Neural progenitor cell (in vitro differentiated cells): ENCODE data around the gene SMAD6. TPM values are rescaled to one million over a fixed set of nuclear protein-coding genes. Genes with fewer than 3 reads are reported as not detected.

Experiments
- DNase-seq: peaks from one replicate; pipeline ENCODE4 v3.0.0-alpha.2; 2016; ENCODE audit warnings: low spot score
- H2AFZ ChIP-seq: fragments of 200-600 bp; sonication (generic); replicated peaks from 2 replicates; pipeline ENCODE4 v1.6.1; 2016; ENCODE audit warnings: antibody characterized with exemption
- H3F3A ChIP-seq: fragments of 200-600 bp; sonication (generic); 2 replicates; pipeline ENCODE4 v1.6.1; 2016; ENCODE audit warnings: antibody characterized with exemption, low read depth
- H3K27ac ChIP-seq: fragments of 200-600 bp; sonication (generic); 2 replicates; pipeline ENCODE4 v1.5.1; 2016; ENCODE audit warnings: mild to moderate bottlenecking
- H3K27me3 ChIP-seq: fragments of 200-600 bp; sonication (generic); 2 replicates; pipeline ENCODE4 v1.6.1; 2016; ENCODE audit warnings: mild to moderate bottlenecking, moderate library complexity
- H3K36me3 ChIP-seq: fragments of 200-600 bp; sonication (generic); 2 replicates; pipeline ENCODE4 v1.5.1; 2016
- H3K4me1 ChIP-seq: fragments of 200-600 bp; sonication (generic); 2 replicates; pipeline ENCODE4 v1.6.1; 2016; ENCODE audit warnings: mixed run types
- H3K4me2 ChIP-seq: fragments of 200-600 bp; sonication (generic); 2 replicates; pipeline ENCODE4 v1.6.1; 2016
- H3K4me3 ChIP-seq: fragments of 200-600 bp; sonication (generic); 2 replicates; pipeline ENCODE4 v1.5.1; 2016
- H3K79me2 ChIP-seq: fragments of 200-600 bp; sonication (generic); 2 replicates; pipeline ENCODE4 v1.6.1; 2016; ENCODE audit warnings: low read depth
- H3K9ac ChIP-seq: fragments of 200-600 bp; sonication (generic); 2 replicates; pipeline ENCODE4 v1.6.1; 2016
- H3K9me3 ChIP-seq: fragments of 200-600 bp; sonication (generic); 2 replicates; pipeline ENCODE4 v1.5.1; 2016; ENCODE audit warnings: low read depth
- H4K20me1 ChIP-seq: fragments of 200-600 bp; sonication (generic); 2 replicates; pipeline ENCODE4 v1.6.1; 2016; ENCODE audit warnings: low read depth
- H3K27ac Mint-ChIP-seq: 3 replicates; pipeline ENCODE4 v1.8.0; 2021; ENCODE audit warnings: mixed read lengths
- H3K27me3 Mint-ChIP-seq: 2 replicates; pipeline ENCODE4 v1.8.0; 2022; ENCODE audit warnings: low read depth, mild to moderate bottlenecking, inconsistent platforms, moderate library complexity, mixed read lengths; ENCODE audit not compliant: insufficient read depth
- H3K36me3 Mint-ChIP-seq: 3 replicates; pipeline ENCODE4 v1.8.0; 2021; ENCODE audit warnings: mixed read lengths
- H3K4me1 Mint-ChIP-seq: 3 replicates; pipeline ENCODE4 v1.8.0; 2021; ENCODE audit warnings: mixed read lengths
- H3K4me3 Mint-ChIP-seq: 3 replicates; pipeline ENCODE4 v1.8.0; 2021; ENCODE audit warnings: mild to moderate bottlenecking, moderate library complexity, mixed read lengths
- H3K9me3 Mint-ChIP-seq: 3 replicates; pipeline ENCODE4 v1.8.0; 2020; ENCODE audit warnings: mixed read lengths
- CTCF ChIP-seq: fragments of 200-600 bp; sonication (generic); IDR thresholded peaks from 2 replicates; pipeline ENCODE4 v1.5.1; 2017; ENCODE audit warnings: antibody characterized with exemption, mild to moderate bottlenecking
- EZH2 ChIP-seq: fragments of 200-600 bp; sonication (generic); IDR thresholded peaks from 2 replicates; pipeline ENCODE4 v1.6.1; 2017; ENCODE audit warnings: antibody characterized with exemption, mild to moderate bottlenecking, moderate library complexity
- EZH2phosphoT487 ChIP-seq: fragments of 200-600 bp; sonication (generic); IDR thresholded peaks from 2 replicates; pipeline ENCODE4 v1.6.1; 2017; ENCODE audit warnings: antibody characterized with exemption
- total RNA-seq: library from RNA; depleted of rRNA; stranded (reverse); fragments of >200 nt; gene quantifications from 2 replicates; pipeline ENCODE4 v1.2.3, GENCODE V29; 2015; ENCODE audit warnings: low replicate concordance

The SMAD6 gene
- total RNA-seq, 1 donor from 2014 or later = 3.4 TPM

DNA sequence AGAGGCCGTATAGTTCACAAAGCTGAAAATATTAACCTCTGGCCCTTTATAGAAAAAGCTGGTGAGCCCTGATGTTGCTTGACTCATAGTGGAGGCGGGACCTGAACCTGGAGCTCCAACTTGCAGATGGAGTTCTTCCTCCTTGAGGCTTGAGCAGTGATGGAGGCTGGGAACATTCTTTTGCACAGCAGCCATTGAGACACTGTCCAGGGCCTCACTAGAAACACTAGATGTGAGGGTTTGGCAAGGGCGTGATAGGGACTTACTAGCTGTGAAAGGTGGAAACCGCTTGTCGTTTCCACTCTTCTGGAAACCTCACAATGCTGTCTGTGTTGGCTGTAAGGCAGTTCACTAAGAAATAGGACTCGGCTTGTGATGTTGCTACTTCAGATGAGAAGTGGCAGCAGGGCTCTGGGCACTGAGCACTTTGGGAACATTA lies 12.5 kb downstream of the SMAD6 start:
- Histone ChIP-seq H3K9ac (no peak overlapping the region), H3K27me3 (no peaks in the 10 kb centered on the region), H3K4me2 (peak overlapping the region; percentile 48), H3K79me2 (no peaks in the 10 kb centered on the region), H4K20me1 (peaks cover 5% of the 10 kb centered on the region), H3K36me3 (no peaks in the 10 kb centered on the region), H3F3A (peaks cover 21% of the 10 kb centered on the region), H3K9me3 (no peaks in the 10 kb centered on the region), H3K4me3 (no peak overlapping the region), H2AFZ (no peak overlapping the region), H3K27ac (peak overlapping the region; percentile 65), H3K4me1 (peaks cover 34% of the 10 kb centered on the region)
- TF ChIP-seq EZH2phosphoT487 (no peak), EZH2 (no peak), CTCF (no peak)
- Mint-ChIP-seq H3K9me3 (no peaks in the 10 kb centered on the region), H3K4me1 (peaks cover 43% of the 10 kb centered on the region), H3K36me3 (peaks cover 17% of the 10 kb centered on the region), H3K27ac (no peak overlapping the region), H3K4me3 (no peak overlapping the region), H3K27me3 (no peaks in the 10 kb centered on the region)
- DNase-seq = peak; percentile 14

DNA sequence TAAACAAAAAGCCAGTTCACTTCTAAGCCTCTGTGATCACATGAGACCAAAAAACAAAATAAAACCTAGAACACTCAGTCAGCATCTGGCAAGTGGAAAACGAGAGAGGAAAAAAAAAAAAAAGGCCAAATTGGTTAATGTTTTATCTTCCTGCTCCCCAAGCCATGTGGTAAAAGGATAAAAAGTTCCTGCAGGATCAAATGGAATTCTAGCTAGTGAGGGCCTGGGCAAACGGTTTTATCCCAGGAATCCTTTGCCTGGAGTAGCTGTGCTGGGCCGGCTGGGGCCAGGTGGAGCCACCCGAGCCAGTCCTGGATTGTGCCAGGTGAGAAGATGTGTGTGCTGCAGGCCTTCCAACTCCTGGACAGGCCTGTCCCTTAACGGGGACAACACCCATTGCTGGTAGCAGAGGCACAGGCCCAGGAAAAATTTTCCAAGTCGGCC lies 13.2 kb downstream of the SMAD6 start:
- Histone ChIP-seq H3K4me1 (peaks cover 34% of the 10 kb centered on the region), H3K9ac (no peak overlapping the region), H3K9me3 (no peaks in the 10 kb centered on the region), H3K4me2 (peak overlapping the region; percentile 48), H3K4me3 (no peak overlapping the region), H3K27me3 (no peaks in the 10 kb centered on the region), H3F3A (peaks cover 21% of the 10 kb centered on the region), H3K27ac (peak overlapping the region; percentile 65), H3K36me3 (no peaks in the 10 kb centered on the region), H3K79me2 (no peaks in the 10 kb centered on the region), H2AFZ (no peak overlapping the region), H4K20me1 (peaks cover 5% of the 10 kb centered on the region)
- Mint-ChIP-seq H3K4me3 (no peak overlapping the region), H3K27me3 (no peaks in the 10 kb centered on the region), H3K4me1 (peaks cover 45% of the 10 kb centered on the region), H3K36me3 (peaks cover 17% of the 10 kb centered on the region), H3K9me3 (no peaks in the 10 kb centered on the region), H3K27ac (peak overlapping the region; percentile 91)
- peak; percentile 36 for DNase-seq
- no peak for TF ChIP-seq CTCF

DNA sequence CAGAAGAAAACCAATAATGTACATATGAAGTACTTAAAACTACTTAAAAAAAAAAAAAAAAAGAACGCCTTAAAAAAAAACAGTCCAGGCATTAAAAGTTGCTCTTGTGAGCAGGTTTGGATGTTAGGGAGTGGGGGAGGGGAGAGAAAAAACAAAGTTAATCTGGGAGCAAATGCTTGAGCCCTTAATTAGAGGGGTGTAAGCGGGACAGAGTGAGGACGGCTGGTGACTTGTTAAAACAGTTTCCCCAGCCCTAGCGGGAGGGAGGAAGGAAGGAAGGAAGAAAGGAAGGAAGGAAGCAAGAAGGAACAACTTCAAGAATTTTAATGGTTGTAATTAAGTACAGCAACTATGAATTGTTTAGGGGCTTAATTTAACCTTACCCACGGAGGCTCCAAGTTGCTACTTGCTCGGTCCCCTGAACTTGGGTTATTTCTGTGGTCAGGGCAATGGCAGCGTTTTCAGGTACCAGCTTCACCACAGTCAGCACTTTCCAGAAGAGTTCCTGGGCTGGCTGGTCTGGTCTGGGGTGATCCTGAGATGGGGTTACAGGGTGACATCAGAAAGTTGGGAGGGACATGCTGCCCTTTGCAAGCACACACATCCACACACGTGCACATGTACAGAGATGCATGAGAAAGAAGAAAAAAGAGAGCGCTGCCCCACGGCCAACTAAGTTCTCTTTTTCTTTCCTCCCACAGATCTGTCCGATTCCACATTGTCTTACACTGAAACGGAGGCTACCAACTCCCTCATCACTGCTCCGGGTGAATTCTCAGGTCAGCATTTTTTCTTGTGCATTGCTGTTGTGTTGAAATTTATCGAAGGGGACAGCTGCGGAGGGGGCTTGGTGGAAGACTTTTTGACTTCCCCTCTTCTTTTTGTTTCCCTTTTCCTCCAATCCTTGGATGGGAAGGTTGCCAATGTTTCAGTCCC lies 14.0 kb downstream of the SMAD6 start:
- Histone ChIP-seq H3K4me3 (no peak overlapping the region), H3K79me2 (no peaks in the 10 kb centered on the region), H3K27ac (peak overlapping the region; percentile 65), H3K9me3 (no peaks in the 10 kb centered on the region), H3K9ac (no peak overlapping the region), H3K4me2 (peak overlapping the region; percentile 48), H4K20me1 (peaks cover 5% of the 10 kb centered on the region), H2AFZ (no peak overlapping the region), H3K27me3 (no peaks in the 10 kb centered on the region), H3K4me1 (peaks cover 34% of the 10 kb centered on the region), H3K36me3 (no peaks in the 10 kb centered on the region), H3F3A (peaks cover 21% of the 10 kb centered on the region)
- Mint-ChIP-seq H3K9me3 (no peaks in the 10 kb centered on the region), H3K27me3 (no peaks in the 10 kb centered on the region), H3K36me3 (peaks cover 17% of the 10 kb centered on the region), H3K27ac (no peak overlapping the region), H3K4me1 (peaks cover 42% of the 10 kb centered on the region), H3K4me3 (no peak overlapping the region)
- DNase-seq = peak; percentile 44
- TF ChIP-seq CTCF = no peak
- TF ChIP-seq EZH2 = no peak
- no peak for TF ChIP-seq EZH2phosphoT487
